ENCODE results near the gene TEKT3.

TEKT3 gene

GRCh38 chr17:15265131-15265530, 76.3 kb downstream of the TEKT3 start, which contains the start of gene PMP22:
PMP22 (minus strand) TSS chr17:15265326; CDS start chr17:15260727, 4,599 bp downstream.
- DNase-seq (ENCODE audit: low read depth) = no peak

GRCh38 chr17:15264542-15264941, 76.9 kb downstream of the TEKT3 start:
- DNase-seq (ENCODE audit: low read depth) = no peak

- no peak for DNase-seq (ENCODE audit: low read depth)
These were observed 77.7 kb downstream of the TEKT3 start for GRCh38 chr17:15263680-15264079.

- peak; percentile 71 for DNase-seq (ENCODE audit: low read depth)
These were observed 78.2 kb downstream of the TEKT3 start for GRCh38 chr17:15263206-15263579.

GRCh38 chr17:15262291-15263205, 78.8 kb downstream of the TEKT3 start:
- DNase-seq (ENCODE audit: low read depth) = peak; percentile 69

- no peak for DNase-seq (ENCODE audit: low read depth)
These were observed 79.6 kb downstream of the TEKT3 start for GRCh38 chr17:15261802-15262290.

GRCh38 chr17:15261258-15261801, 80.1 kb downstream of the TEKT3 start:
- DNase-seq (ENCODE audit: low read depth) = no peak

- no peak for DNase-seq (ENCODE audit: low read depth)
These were observed 80.8 kb downstream of the TEKT3 start for GRCh38 chr17:15260376-15261257.

- DNase-seq (ENCODE audit: low read depth) = no peak
These were observed 83.4 kb downstream of the TEKT3 start for GRCh38 chr17:15257796-15258512.

- DNase-seq (ENCODE audit: low read depth) = peak; percentile 59
These were observed 84.1 kb downstream of the TEKT3 start for GRCh38 chr17:15257258-15257788.

GRCh38 chr17:15256689-15257088, 84.7 kb downstream of the TEKT3 start:
- DNase-seq (ENCODE audit: low read depth) = no peak

- no peak for DNase-seq (ENCODE audit: low read depth)
These were observed 85.5 kb downstream of the TEKT3 start for GRCh38 chr17:15255713-15256454.
